WTC11 (cell line): ENCODE measurements around the gene C16orf46. TPM values are rescaled to one million over a fixed set of nuclear protein-coding genes. Genes with fewer than 3 reads are reported as not detected.

ENCODE experiments used
- ATAC-seq: fragments of 200-7000 bp; cut with Tn5 transposase; 2 replicates; pipeline ENCODE4 v1.10.0; 2021; ENCODE audit warnings: mild to moderate bottlenecking, moderate library complexity
- CTCF ChIA-PET: fragments of 300-600 bp; sonication (Branson Sonifier 250); formaldehyde crosslinking; loops from one replicate; lab custom pipeline; 2021; ENCODE audit warnings: antibody characterized with exemption; lab: Charles Lee
- POLR2A ChIA-PET: fragments of 350-600 bp; sonication (Branson Sonifier 250); formaldehyde crosslinking; loops from one replicate; lab custom pipeline; 2021; ENCODE audit warnings: antibody characterized with exemption; lab: Charles Lee
- DNase-seq: peaks from one replicate; pipeline ENCODE4 v3.0.0; 2021; ENCODE audit warnings: low spot score
- H3K27ac Mint-ChIP-seq: 2 replicates; pipeline ENCODE4 v1.8.0; 2021; ENCODE audit warnings: mixed read lengths
- H3K27me3 Mint-ChIP-seq: 2 replicates; pipeline ENCODE4 v1.8.0; 2021; ENCODE audit warnings: low read depth, mild to moderate bottlenecking, moderate library complexity, mixed read lengths
- H3K36me3 Mint-ChIP-seq: 2 replicates; pipeline ENCODE4 v1.8.0; 2021; ENCODE audit warnings: mixed read lengths
- H3K4me1 Mint-ChIP-seq: 2 replicates; pipeline ENCODE4 v1.8.0; 2022; ENCODE audit warnings: mixed read lengths
- H3K4me3 Mint-ChIP-seq: 2 replicates; pipeline ENCODE4 v1.8.0; 2021; ENCODE audit warnings: mild to moderate bottlenecking, moderate library complexity, mixed read lengths
- H3K9me3 Mint-ChIP-seq: 2 replicates; pipeline ENCODE4 v1.8.0; 2021; ENCODE audit warnings: mixed read lengths
- ARID4B ChIP-seq: sonication (generic); formaldehyde crosslinking; IDR thresholded peaks from 2 replicates; pipeline ENCODE4 v1.8.0; 2023; ENCODE audit warnings: missing genetic modification reagents, mild to moderate bottlenecking, borderline replicate concordance
- ELF4 ChIP-seq: sonication (generic); formaldehyde crosslinking; IDR thresholded peaks from 2 replicates; pipeline ENCODE4 v1.8.1; 2022; ENCODE audit warnings: low read depth, mild to moderate bottlenecking, moderate library complexity, missing genetic modification reagents
- FOXJ3 ChIP-seq: sonication (generic); formaldehyde crosslinking; IDR thresholded peaks from 2 replicates; pipeline ENCODE4 v1.9.0; 2021; ENCODE audit warnings: missing genetic modification reagents, mild to moderate bottlenecking, borderline replicate concordance
- NFYB ChIP-seq: sonication (generic); formaldehyde crosslinking; conservative IDR thresholded peaks from 2 replicates; pipeline ENCODE4 v1.8.0; 2022; ENCODE audit warnings: low read depth, missing genetic modification reagents
- RORB ChIP-seq: fragments of 250-450 bp; sonication (Bioruptor Pico); IDR thresholded peaks from 2 replicates; pipeline ENCODE4 v1.9.0; 2021; ENCODE audit warnings: mild to moderate bottlenecking
- TEAD1 ChIP-seq: sonication (generic); formaldehyde crosslinking; IDR thresholded peaks from 2 replicates; pipeline ENCODE4 v1.8.0; 2022; ENCODE audit warnings: mild to moderate bottlenecking, missing genetic modification reagents
- TEAD4 ChIP-seq: sonication (generic); formaldehyde crosslinking; IDR thresholded peaks from 2 replicates; pipeline ENCODE4 v1.8.0; 2022; ENCODE audit warnings: mild to moderate bottlenecking, missing genetic modification reagents
- ZNF121 ChIP-seq: sonication (generic); formaldehyde crosslinking; IDR thresholded peaks from 2 replicates; pipeline ENCODE4 v1.8.0; 2023; ENCODE audit warnings: missing genetic modification reagents
- ZNF263 ChIP-seq: sonication (generic); formaldehyde crosslinking; IDR thresholded peaks from 2 replicates; pipeline ENCODE4 v1.8.1; 2022; ENCODE audit warnings: low read depth, mild to moderate bottlenecking, moderate library complexity, missing genetic modification reagents
- ZNF281 ChIP-seq: sonication (generic); formaldehyde crosslinking; IDR thresholded peaks from 2 replicates; pipeline ENCODE4 v1.8.0; 2023; ENCODE audit warnings: mild to moderate bottlenecking, missing genetic modification reagents
- ZNF416 ChIP-seq: fragments of 250-450 bp; sonication (Bioruptor Pico); IDR thresholded peaks from 2 replicates; pipeline ENCODE4 v1.9.0; 2021; ENCODE audit warnings: mild to moderate bottlenecking, inconsistent platforms
- total RNA-seq: library from RNA; stranded (reverse); gene quantifications from 3 replicates; pipeline ENCODE4 v1.2.3, GENCODE V29; 2021
- TF ChIP-seq, protein P1 (sequence below): fragments of 250-450 bp; sonication (Bioruptor Pico); IDR thresholded peaks from 2 replicates; pipeline ENCODE4 v1.9.0; 2021; ENCODE audit warnings: mild to moderate bottlenecking
- TF ChIP-seq, protein P2 (sequence below): sonication (generic); formaldehyde crosslinking; IDR thresholded peaks from 2 replicates; pipeline ENCODE4 v1.8.1; 2023; ENCODE audit warnings: mild to moderate bottlenecking, missing genetic modification reagents, moderate library complexity
- TF ChIP-seq, protein P3 (sequence below): fragments of 250-450 bp; sonication (Bioruptor Pico); IDR thresholded peaks from 2 replicates; pipeline ENCODE4 v1.9.0; 2021; ENCODE audit warnings: mild to moderate bottlenecking, borderline replicate concordance
- TF ChIP-seq, protein P4 (sequence below): sonication (generic); formaldehyde crosslinking; IDR thresholded peaks from 2 replicates; pipeline ENCODE4 v1.8.1; 2023; ENCODE audit warnings: mild to moderate bottlenecking, missing genetic modification reagents, borderline replicate concordance

The C16orf46 gene
- total RNA-seq, 1 experiment from 2014 or later, result 1.2 TPM

GRCh38 chr16:81060576-81061306, 16.3 kb downstream of the C16orf46 start (continued):
- TF ChIP-seq ARID4B (CRISPR knock-in tag) (no peak), ZNF416 (CRISPR knock-in tag) (no peak), ZNF263 (CRISPR knock-in tag) (no peak), FOXJ3 (no peak), NFYB (CRISPR knock-in tag) (no peak), RORB (CRISPR knock-in tag) (no peak), TEAD4 (no peak)
- TF ChIP-seq, protein P1, sequence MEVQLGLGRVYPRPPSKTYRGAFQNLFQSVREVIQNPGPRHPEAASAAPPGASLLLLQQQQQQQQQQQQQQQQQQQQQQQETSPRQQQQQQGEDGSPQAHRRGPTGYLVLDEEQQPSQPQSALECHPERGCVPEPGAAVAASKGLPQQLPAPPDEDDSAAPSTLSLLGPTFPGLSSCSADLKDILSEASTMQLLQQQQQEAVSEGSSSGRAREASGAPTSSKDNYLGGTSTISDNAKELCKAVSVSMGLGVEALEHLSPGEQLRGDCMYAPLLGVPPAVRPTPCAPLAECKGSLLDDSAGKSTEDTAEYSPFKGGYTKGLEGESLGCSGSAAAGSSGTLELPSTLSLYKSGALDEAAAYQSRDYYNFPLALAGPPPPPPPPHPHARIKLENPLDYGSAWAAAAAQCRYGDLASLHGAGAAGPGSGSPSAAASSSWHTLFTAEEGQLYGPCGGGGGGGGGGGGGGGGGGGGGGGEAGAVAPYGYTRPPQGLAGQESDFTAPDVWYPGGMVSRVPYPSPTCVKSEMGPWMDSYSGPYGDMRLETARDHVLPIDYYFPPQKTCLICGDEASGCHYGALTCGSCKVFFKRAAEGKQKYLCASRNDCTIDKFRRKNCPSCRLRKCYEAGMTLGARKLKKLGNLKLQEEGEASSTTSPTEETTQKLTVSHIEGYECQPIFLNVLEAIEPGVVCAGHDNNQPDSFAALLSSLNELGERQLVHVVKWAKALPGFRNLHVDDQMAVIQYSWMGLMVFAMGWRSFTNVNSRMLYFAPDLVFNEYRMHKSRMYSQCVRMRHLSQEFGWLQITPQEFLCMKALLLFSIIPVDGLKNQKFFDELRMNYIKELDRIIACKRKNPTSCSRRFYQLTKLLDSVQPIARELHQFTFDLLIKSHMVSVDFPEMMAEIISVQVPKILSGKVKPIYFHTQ (CRISPR knock-in tag), result no peak

GRCh38 chr16:81053761-81054160, 23.3 kb downstream of the C16orf46 start:
- Mint-ChIP-seq H3K4me3 (no peak overlapping the region), H3K27ac (no peak overlapping the region; the same call in 1 of the 2 replicates), H3K27me3 (no peaks in the 10 kb centered on the region; the same call in 1 of the 2 replicates), H3K36me3 (peaks cover 13% of the 10 kb centered on the region), H3K9me3 (peaks cover 18% of the 10 kb centered on the region), H3K4me1 (no peaks in the 10 kb centered on the region)
- ATAC-seq (no peak), DNase-seq (no peak)
- ChIA-PET POLR2A (no interaction called here), CTCF (no interaction called here)
- TF ChIP-seq ZNF281 (CRISPR knock-in tag) (no peak), RORB (CRISPR knock-in tag) (no peak), TEAD1 (no peak), ELF4 (no peak), ZNF121 (CRISPR knock-in tag) (no peak)
- TF ChIP-seq, protein P2, sequence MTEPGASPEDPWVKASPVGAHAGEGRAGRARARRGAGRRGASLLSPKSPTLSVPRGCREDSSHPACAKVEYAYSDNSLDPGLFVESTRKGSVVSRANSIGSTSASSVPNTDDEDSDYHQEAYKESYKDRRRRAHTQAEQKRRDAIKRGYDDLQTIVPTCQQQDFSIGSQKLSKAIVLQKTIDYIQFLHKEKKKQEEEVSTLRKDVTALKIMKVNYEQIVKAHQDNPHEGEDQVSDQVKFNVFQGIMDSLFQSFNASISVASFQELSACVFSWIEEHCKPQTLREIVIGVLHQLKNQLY, result no peak
- TF ChIP-seq, protein P3, sequence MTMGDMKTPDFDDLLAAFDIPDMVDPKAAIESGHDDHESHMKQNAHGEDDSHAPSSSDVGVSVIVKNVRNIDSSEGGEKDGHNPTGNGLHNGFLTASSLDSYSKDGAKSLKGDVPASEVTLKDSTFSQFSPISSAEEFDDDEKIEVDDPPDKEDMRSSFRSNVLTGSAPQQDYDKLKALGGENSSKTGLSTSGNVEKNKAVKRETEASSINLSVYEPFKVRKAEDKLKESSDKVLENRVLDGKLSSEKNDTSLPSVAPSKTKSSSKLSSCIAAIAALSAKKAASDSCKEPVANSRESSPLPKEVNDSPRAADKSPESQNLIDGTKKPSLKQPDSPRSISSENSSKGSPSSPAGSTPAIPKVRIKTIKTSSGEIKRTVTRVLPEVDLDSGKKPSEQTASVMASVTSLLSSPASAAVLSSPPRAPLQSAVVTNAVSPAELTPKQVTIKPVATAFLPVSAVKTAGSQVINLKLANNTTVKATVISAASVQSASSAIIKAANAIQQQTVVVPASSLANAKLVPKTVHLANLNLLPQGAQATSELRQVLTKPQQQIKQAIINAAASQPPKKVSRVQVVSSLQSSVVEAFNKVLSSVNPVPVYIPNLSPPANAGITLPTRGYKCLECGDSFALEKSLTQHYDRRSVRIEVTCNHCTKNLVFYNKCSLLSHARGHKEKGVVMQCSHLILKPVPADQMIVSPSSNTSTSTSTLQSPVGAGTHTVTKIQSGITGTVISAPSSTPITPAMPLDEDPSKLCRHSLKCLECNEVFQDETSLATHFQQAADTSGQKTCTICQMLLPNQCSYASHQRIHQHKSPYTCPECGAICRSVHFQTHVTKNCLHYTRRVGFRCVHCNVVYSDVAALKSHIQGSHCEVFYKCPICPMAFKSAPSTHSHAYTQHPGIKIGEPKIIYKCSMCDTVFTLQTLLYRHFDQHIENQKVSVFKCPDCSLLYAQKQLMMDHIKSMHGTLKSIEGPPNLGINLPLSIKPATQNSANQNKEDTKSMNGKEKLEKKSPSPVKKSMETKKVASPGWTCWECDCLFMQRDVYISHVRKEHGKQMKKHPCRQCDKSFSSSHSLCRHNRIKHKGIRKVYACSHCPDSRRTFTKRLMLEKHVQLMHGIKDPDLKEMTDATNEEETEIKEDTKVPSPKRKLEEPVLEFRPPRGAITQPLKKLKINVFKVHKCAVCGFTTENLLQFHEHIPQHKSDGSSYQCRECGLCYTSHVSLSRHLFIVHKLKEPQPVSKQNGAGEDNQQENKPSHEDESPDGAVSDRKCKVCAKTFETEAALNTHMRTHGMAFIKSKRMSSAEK (CRISPR knock-in tag), result no peak
- TF ChIP-seq, protein P4, sequence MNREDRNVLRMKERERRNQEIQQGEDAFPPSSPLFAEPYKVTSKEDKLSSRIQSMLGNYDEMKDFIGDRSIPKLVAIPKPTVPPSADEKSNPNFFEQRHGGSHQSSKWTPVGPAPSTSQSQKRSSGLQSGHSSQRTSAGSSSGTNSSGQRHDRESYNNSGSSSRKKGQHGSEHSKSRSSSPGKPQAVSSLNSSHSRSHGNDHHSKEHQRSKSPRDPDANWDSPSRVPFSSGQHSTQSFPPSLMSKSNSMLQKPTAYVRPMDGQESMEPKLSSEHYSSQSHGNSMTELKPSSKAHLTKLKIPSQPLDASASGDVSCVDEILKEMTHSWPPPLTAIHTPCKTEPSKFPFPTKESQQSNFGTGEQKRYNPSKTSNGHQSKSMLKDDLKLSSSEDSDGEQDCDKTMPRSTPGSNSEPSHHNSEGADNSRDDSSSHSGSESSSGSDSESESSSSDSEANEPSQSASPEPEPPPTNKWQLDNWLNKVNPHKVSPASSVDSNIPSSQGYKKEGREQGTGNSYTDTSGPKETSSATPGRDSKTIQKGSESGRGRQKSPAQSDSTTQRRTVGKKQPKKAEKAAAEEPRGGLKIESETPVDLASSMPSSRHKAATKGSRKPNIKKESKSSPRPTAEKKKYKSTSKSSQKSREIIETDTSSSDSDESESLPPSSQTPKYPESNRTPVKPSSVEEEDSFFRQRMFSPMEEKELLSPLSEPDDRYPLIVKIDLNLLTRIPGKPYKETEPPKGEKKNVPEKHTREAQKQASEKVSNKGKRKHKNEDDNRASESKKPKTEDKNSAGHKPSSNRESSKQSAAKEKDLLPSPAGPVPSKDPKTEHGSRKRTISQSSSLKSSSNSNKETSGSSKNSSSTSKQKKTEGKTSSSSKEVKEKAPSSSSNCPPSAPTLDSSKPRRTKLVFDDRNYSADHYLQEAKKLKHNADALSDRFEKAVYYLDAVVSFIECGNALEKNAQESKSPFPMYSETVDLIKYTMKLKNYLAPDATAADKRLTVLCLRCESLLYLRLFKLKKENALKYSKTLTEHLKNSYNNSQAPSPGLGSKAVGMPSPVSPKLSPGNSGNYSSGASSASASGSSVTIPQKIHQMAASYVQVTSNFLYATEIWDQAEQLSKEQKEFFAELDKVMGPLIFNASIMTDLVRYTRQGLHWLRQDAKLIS (CRISPR knock-in tag), result no peak
